ENCODE data around the gene MELTF. TPM values are rescaled to one million over a fixed set of nuclear protein-coding genes. Genes with fewer than 3 reads are reported as not detected.
"Not testable (repeated sequence)": the region's sequence is repeated elsewhere in the genome, so short reads cannot be mapped to it uniquely, and the experiment has no call there.

The MELTF gene
- total RNA-seq, 1 donor from 2014 or later = 5.2 TPM

GRCh38 chr3:197035577-197035976 lies 6.0 kb upstream of the MELTF start:
- DNase-seq (ENCODE audit: low spot score) = no peak
- Mint-ChIP-seq H3K9me3 (ENCODE audit: low read depth) (no peaks in the 10 kb centered on the region), H3K4me1 (ENCODE audit: low read depth) (peaks cover 35% of the 10 kb centered on the region), H3K27me3 (ENCODE audit: low read depth) (no peaks in the 10 kb centered on the region), H3K36me3 (ENCODE audit: low read depth) (peaks cover 1% of the 10 kb centered on the region), H3K27ac (ENCODE audit: unreplicated experiment) (peak overlapping the region; percentile 15), H3K4me3 (ENCODE audit: unreplicated experiment) (no peak overlapping the region)
- no peak for TF ChIP-seq CTCF (IDR thresholded peaks at IDR 0.05)

GRCh38 chr3:197034778-197035177 lies 5.2 kb upstream of the MELTF start:
- not testable (repeated sequence) for H3K27me3 Mint-ChIP-seq (ENCODE audit: low read depth); H3K4me3 Mint-ChIP-seq (ENCODE audit: unreplicated experiment); H3K9me3 Mint-ChIP-seq (ENCODE audit: low read depth); DNase-seq (ENCODE audit: low spot score); H3K36me3 Mint-ChIP-seq (ENCODE audit: low read depth); H3K27ac Mint-ChIP-seq (ENCODE audit: unreplicated experiment)
- peaks cover 40% of the 10 kb centered on the region for H3K4me1 Mint-ChIP-seq (ENCODE audit: low read depth)

GRCh38 chr3:197033764-197034163 lies 4.1 kb upstream of the MELTF start:
- not testable (repeated sequence) for H3K27ac Mint-ChIP-seq (ENCODE audit: unreplicated experiment); H3K27me3 Mint-ChIP-seq (ENCODE audit: low read depth); DNase-seq (ENCODE audit: low spot score); H3K36me3 Mint-ChIP-seq (ENCODE audit: low read depth); H3K9me3 Mint-ChIP-seq (ENCODE audit: low read depth); H3K4me3 Mint-ChIP-seq (ENCODE audit: unreplicated experiment)
- H3K4me1 Mint-ChIP-seq (ENCODE audit: low read depth) = peaks cover 45% of the 10 kb centered on the region

- Mint-ChIP-seq H3K27ac (ENCODE audit: unreplicated experiment) (peak overlapping the region; percentile 93), H3K27me3 (ENCODE audit: low read depth) (no peaks in the 10 kb centered on the region), H3K4me3 (ENCODE audit: unreplicated experiment) (no peak overlapping the region), H3K9me3 (ENCODE audit: low read depth) (no peaks in the 10 kb centered on the region), H3K4me1 (ENCODE audit: low read depth) (peaks cover 39% of the 10 kb centered on the region), H3K36me3 (ENCODE audit: low read depth) (no peaks in the 10 kb centered on the region)
- no peak for DNase-seq (ENCODE audit: low spot score)
- no peak for TF ChIP-seq CTCF (IDR thresholded peaks at IDR 0.05)
These were observed 2.0 kb upstream of the MELTF start for GRCh38 chr3:197031315-197032285.

- Mint-ChIP-seq H3K27ac (ENCODE audit: unreplicated experiment) (peak overlapping the region; percentile 93), H3K9me3 (ENCODE audit: low read depth) (no peaks in the 10 kb centered on the region), H3K4me3 (ENCODE audit: unreplicated experiment) (no peak overlapping the region), H3K4me1 (ENCODE audit: low read depth) (peaks cover 33% of the 10 kb centered on the region), H3K27me3 (ENCODE audit: low read depth) (no peaks in the 10 kb centered on the region), H3K36me3 (ENCODE audit: low read depth) (no peaks in the 10 kb centered on the region)
- no peak for DNase-seq (ENCODE audit: low spot score)
- no peak for TF ChIP-seq CTCF (IDR thresholded peaks at IDR 0.05)
These were observed 1.0 kb upstream of the MELTF start for GRCh38 chr3:197030379-197031314.
